Pericardium fibroblast (primary cell): ENCODE measurements around the gene TARS3. TPM values are rescaled to one million over a fixed set of nuclear protein-coding genes. Genes with fewer than 3 reads are reported as not detected.

Experiments
- total RNA-seq: library from RNA; depleted of rRNA; stranded (reverse); fragments of >200 nt; gene quantifications from 2 replicates; pipeline ENCODE4 v1.2.3, GENCODE V29; 2015

TARS3 gene
- 5.1 and 7.1 TPM in 2 replicates for total RNA-seq

DNA sequence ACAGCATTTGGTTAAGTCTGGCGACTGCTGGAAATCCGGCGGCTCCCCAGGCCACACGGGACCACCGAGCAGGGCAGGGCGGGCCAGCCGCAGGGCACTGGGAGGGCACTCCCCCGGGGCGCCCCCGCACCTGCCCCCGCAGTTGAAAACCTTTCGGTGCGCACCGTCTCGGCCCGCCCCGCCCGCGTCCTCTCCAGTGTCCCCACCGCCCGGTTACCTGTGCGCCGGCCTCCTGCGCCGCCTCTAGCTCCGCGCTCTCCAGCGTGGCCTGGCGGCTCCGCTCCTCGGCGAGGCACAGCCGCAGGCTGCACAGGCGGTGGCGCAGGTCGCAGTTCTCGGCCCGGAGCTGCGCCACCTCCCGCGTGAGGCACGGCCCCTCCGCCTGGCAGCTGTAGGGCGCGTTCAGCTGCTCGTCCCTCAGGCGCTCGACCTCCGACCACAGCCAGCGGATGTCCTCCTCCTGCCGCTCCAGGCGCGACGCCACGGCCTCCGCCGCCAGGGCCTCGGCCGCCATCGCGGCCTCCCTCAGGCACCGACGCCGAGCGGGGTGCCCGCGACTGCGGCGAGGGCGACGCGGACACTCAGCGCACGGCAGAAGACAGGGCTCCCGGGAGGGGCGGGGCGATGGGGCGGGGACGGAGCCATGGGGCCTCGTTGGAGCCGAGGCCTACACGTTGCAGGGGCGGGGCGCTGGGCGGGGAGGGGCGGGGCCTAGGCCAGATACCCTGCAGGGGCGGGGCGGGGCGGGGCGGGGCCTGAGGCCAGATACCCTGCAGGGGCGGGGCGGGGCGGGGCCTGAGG is at the start of gene TARS3:
Gene TARS3, minus strand, starts transcription at position 600 of the 801 bp plus-strand sequence. Its CDS starts 86 bp downstream, at position 514.

DNA sequence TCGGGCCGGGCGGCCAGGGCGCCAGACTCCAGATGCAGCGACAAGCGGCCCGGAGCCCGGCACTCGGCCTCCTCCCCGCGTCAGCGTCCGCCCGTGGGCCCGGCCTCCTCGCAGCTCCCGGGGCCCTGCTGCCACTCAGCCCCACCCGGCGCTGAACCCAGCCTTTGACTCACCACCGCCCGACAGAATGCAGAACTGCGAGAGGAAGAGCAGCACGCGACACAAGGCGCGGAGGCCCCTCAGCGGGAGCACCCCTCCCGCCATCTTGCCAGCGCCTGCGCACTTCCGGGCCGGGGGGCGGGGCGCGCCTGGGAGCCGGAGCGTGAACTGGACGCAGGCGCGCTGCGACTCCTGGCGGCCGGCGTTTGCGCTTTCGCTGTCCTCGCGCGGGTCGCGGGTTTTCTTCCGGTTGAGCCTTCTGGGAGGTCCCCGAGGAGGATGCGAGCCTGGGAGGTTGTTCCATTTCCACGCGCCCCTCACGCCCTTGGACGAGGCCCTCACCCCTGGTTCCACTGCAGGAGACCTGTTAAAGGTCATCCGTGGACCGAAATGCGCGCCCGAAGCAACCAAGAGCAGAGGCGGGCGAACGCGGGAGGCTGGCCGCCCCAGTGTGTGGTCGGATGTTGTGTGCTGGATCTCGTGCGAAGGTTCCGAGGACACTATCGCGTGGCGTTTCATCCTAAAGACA is 72.0 kb downstream of the TARS3 start, which contains the start of gene TM2D3:
Gene TM2D3, minus strand, starts transcription at position 284 of the 688 bp plus-strand sequence. Its CDS starts 20 bp downstream, at position 264.

Other genes with a start within 250 kb of the TARS3 start
- 4.3 and 10.7 TPM in 2 replicates for gene PCSK6, start 234.8 kb downstream of the TARS3 start, total RNA-seq
- gene TM2D3, start 72.1 kb downstream of the TARS3 start, total RNA-seq: 22.0 and 35.5 TPM in 2 replicates
- gene OR4F6, start 79.0 kb upstream of the TARS3 start, total RNA-seq: not detected in 2 replicates
- gene OR4F15, start 87.7 kb upstream of the TARS3 start, total RNA-seq: not detected in 2 replicates